WTC11 (cell line): ENCODE measurements around the gene F13A1. TPM values are rescaled to one million over a fixed set of nuclear protein-coding genes. Genes with fewer than 3 reads are reported as not detected.

Experiments
- ATAC-seq: fragments of 200-7000 bp; cut with Tn5 transposase; 2 replicates; pipeline ENCODE4 v1.10.0; 2021; ENCODE audit warnings: mild to moderate bottlenecking, moderate library complexity
- Bru-seq: library from RNA; stranded (reverse); fragments of 400-500 nt; gene quantifications from one replicate; lab custom pipeline; 2021; lab: Mats Ljungman, UMichigan
- CTCF ChIA-PET: fragments of 300-600 bp; sonication (Branson Sonifier 250); formaldehyde crosslinking; loops from one replicate; lab custom pipeline; 2021; ENCODE audit warnings: antibody characterized with exemption; lab: Charles Lee
- POLR2A ChIA-PET: fragments of 350-600 bp; sonication (Branson Sonifier 250); formaldehyde crosslinking; loops from one replicate; lab custom pipeline; 2021; ENCODE audit warnings: antibody characterized with exemption; lab: Charles Lee
- DNase-seq: peaks from one replicate; pipeline ENCODE4 v3.0.0; 2021; ENCODE audit warnings: low spot score
- H3K27ac Mint-ChIP-seq: 2 replicates; pipeline ENCODE4 v1.8.0; 2021; ENCODE audit warnings: mixed read lengths
- H3K27me3 Mint-ChIP-seq: 2 replicates; pipeline ENCODE4 v1.8.0; 2021; ENCODE audit warnings: low read depth, mild to moderate bottlenecking, moderate library complexity, mixed read lengths
- H3K36me3 Mint-ChIP-seq: 2 replicates; pipeline ENCODE4 v1.8.0; 2021; ENCODE audit warnings: mixed read lengths
- H3K4me1 Mint-ChIP-seq: 2 replicates; pipeline ENCODE4 v1.8.0; 2022; ENCODE audit warnings: mixed read lengths
- H3K4me3 Mint-ChIP-seq: 2 replicates; pipeline ENCODE4 v1.8.0; 2021; ENCODE audit warnings: mild to moderate bottlenecking, moderate library complexity, mixed read lengths
- H3K9me3 Mint-ChIP-seq: 2 replicates; pipeline ENCODE4 v1.8.0; 2021; ENCODE audit warnings: mixed read lengths
- AFF4 ChIP-seq: sonication (generic); formaldehyde crosslinking; IDR thresholded peaks from 2 replicates; pipeline ENCODE4 v1.8.1; 2023; ENCODE audit warnings: mild to moderate bottlenecking, missing genetic modification reagents, borderline replicate concordance
- ATF2 ChIP-seq: sonication (generic); formaldehyde crosslinking; IDR thresholded peaks from 2 replicates; pipeline ENCODE4 v1.8.1; 2022; ENCODE audit warnings: low read depth, missing genetic modification reagents, borderline replicate concordance
- E2F4 ChIP-seq: sonication (generic); formaldehyde crosslinking; IDR thresholded peaks from 2 replicates; pipeline ENCODE4 v1.8.1; 2022; ENCODE audit warnings: low read depth, mild to moderate bottlenecking, moderate library complexity, missing genetic modification reagents, borderline replicate concordance
- E2F5 ChIP-seq: sonication (generic); formaldehyde crosslinking; IDR thresholded peaks from 2 replicates; pipeline ENCODE4 v1.8.1; 2022; ENCODE audit warnings: mild to moderate bottlenecking, moderate library complexity, missing genetic modification reagents
- FOXJ3 ChIP-seq: sonication (generic); formaldehyde crosslinking; IDR thresholded peaks from 2 replicates; pipeline ENCODE4 v1.9.0; 2021; ENCODE audit warnings: missing genetic modification reagents, mild to moderate bottlenecking, borderline replicate concordance
- MXD4 ChIP-seq: fragments of 250-450 bp; sonication (Bioruptor Pico); IDR thresholded peaks from 2 replicates; pipeline ENCODE4 v1.8.0; 2021; ENCODE audit warnings: mild to moderate bottlenecking, moderate library complexity, borderline replicate concordance
- STAT6 ChIP-seq: sonication (generic); formaldehyde crosslinking; conservative IDR thresholded peaks from 2 replicates; pipeline ENCODE4 v1.8.1; 2023; ENCODE audit warnings: mild to moderate bottlenecking, low read depth, missing genetic modification reagents, moderate library complexity
- USF2 ChIP-seq: sonication (generic); formaldehyde crosslinking; IDR thresholded peaks from 2 replicates; pipeline ENCODE4 v1.8.1; 2023; ENCODE audit warnings: mild to moderate bottlenecking, missing genetic modification reagents, moderate library complexity
- ZNF232 ChIP-seq: sonication (generic); formaldehyde crosslinking; IDR thresholded peaks from 2 replicates; pipeline ENCODE4 v1.8.0; 2022; ENCODE audit warnings: mild to moderate bottlenecking, missing genetic modification reagents
- ZNF281 ChIP-seq: sonication (generic); formaldehyde crosslinking; IDR thresholded peaks from 2 replicates; pipeline ENCODE4 v1.8.0; 2023; ENCODE audit warnings: mild to moderate bottlenecking, missing genetic modification reagents
- ZNF396 ChIP-seq: fragments of 250-450 bp; sonication (Bioruptor Pico); IDR thresholded peaks from 2 replicates; pipeline ENCODE4 v1.8.0; 2021; ENCODE audit warnings: mild to moderate bottlenecking, moderate library complexity, borderline replicate concordance
- ZNF425 ChIP-seq: fragments of 250-450 bp; sonication (Bioruptor Pico); conservative IDR thresholded peaks from 2 replicates; pipeline ENCODE4 v1.9.0; 2021; ENCODE audit warnings: mild to moderate bottlenecking
- ZNF512 ChIP-seq: sonication (generic); formaldehyde crosslinking; IDR thresholded peaks from 2 replicates; pipeline ENCODE4 v1.8.1; 2022; ENCODE audit warnings: missing genetic modification reagents, borderline replicate concordance
- long read RNA-seq, 3 experiments: library from RNA in 1 of 3; library from capped mRNA in 1 of 3; library from polyadenylated mRNA in 1 of 3; unstranded in 2 of 3; stranded (forward) in 1 of 3; transcript quantifications; one replicate each; pipeline ENCODE4 v2.0.0, GENCODE V29; 2021
- total RNA-seq: library from RNA; stranded (reverse); gene quantifications from 3 replicates; pipeline ENCODE4 v1.2.3, GENCODE V29; 2021

F13A1 gene
- 1.0 to 1.3 TPM (median 1.1 TPM) in 3 replicates for total RNA-seq
- percentile 22 among the genes with signal in this experiment for Bru-seq, nascent RNA
- long read RNA-seq, experiment 1, partial matches to known transcripts: 0 of 4 reads
- long read RNA-seq, experiment 1, other reads (novel, unspliced or antisense): 2 of 4 reads
- long read RNA-seq, experiment 2: 0 reads
- long read RNA-seq, experiment 3: 0 reads

GRCh38 chr6:6319952-6320811 is at the start of gene F13A1:
Gene F13A1 (minus strand): TSS chr6:6320662. CDS start chr6:6318664, 1,998 bp downstream.
- no peak within 1 kb of the TSS for H3K27ac Mint-ChIP-seq
- POLR2A ChIA-PET: interaction anchor here (0.8 kb wide), 1 partner anchor 175 kb away, joined by 4 read pairs; no protein-coding TSS in a partner anchor
- peak within 1 kb of the TSS; percentile 73 for H3K4me3 Mint-ChIP-seq
- no peaks in the 10 kb centered on the region for H3K36me3 Mint-ChIP-seq
- DNase-seq (peak; percentile 57), ATAC-seq (peak; percentile 73)
- CTCF ChIA-PET: interaction anchor here (0.7 to 2.3 kb wide), 4 partner anchors 175 to 316 kb away, joined by 3 to 17 read pairs (median 3); no protein-coding TSS in a partner anchor
- peaks cover 35% of the 10 kb centered on the region for H3K4me1 Mint-ChIP-seq
- H3K9me3 Mint-ChIP-seq: no peaks in the 10 kb centered on the region
- H3K27me3 Mint-ChIP-seq: peaks cover 48% of the 10 kb centered on the region
- TF ChIP-seq ATF2 (CRISPR knock-in tag) (no peak), MXD4 (CRISPR knock-in tag) (no peak), STAT6 (CRISPR knock-in tag) (no peak), ZNF396 (CRISPR knock-in tag) (no peak), ZNF232 (CRISPR knock-in tag) (0 out of 2 replicates have a peak, but pooled peaks have one; percentile 13), E2F4 (CRISPR knock-in tag) (no peak; the same call in 1 of the 2 replicates), FOXJ3 (CRISPR knock-in tag) (no peak), USF2 (CRISPR knock-in tag) (no peak), ZNF425 (CRISPR knock-in tag) (no peak), AFF4 (CRISPR knock-in tag) (no peak), ZNF281 (CRISPR knock-in tag) (no peak), E2F5 (CRISPR knock-in tag) (no peak), ZNF512 (CRISPR knock-in tag) (no peak)
